MG63 (cell line): ENCODE data around the gene KRTAP1-5. TPM values are rescaled to one million over a fixed set of nuclear protein-coding genes. Genes with fewer than 3 reads are reported as not detected.
A peak's percentile ranks its signal among the peaks of the same experiment; 100 is the strongest.
"Not testable (repeated sequence)": the region's sequence is repeated elsewhere in the genome, so short reads cannot be mapped to it uniquely, and the experiment has no call there.

ENCODE experiments used
- DNase-seq: peaks from one replicate; pipeline ENCODE4 v3.0.0-alpha.2; 2020
- H3K27me3 ChIP-seq: fragments of 250-450 bp; sonication (Bioruptor Pico); 2 replicates; pipeline ENCODE4 v1.5.1; 2020; ENCODE audit warnings: mild to moderate bottlenecking, moderate library complexity
- H3K36me3 ChIP-seq: fragments of 250-450 bp; sonication (Bioruptor Pico); 2 replicates; pipeline ENCODE4 v1.5.1; 2020; ENCODE audit warnings: mild to moderate bottlenecking, moderate library complexity
- H3K4me3 ChIP-seq: fragments of 250-450 bp; sonication (Bioruptor Pico); 2 replicates; pipeline ENCODE4 v1.5.1; 2020; ENCODE audit warnings: mild to moderate bottlenecking, moderate library complexity
- H3K9me3 ChIP-seq: fragments of 250-450 bp; sonication (Bioruptor Pico); 2 replicates; pipeline ENCODE4 v1.5.1; 2020; ENCODE audit warnings: mild to moderate bottlenecking, moderate library complexity
- total RNA-seq: library from RNA; depleted of rRNA; stranded (reverse); fragments of >200 nt; shearing (Covaris generic); gene quantifications from 2 replicates; pipeline ENCODE4 v1.2.3, GENCODE V29; 2014; ENCODE audit warnings: low replicate concordance

KRTAP1-5 gene
- total RNA-seq, 1 experiment from 2014 or later: 1.2 TPM

GRCh38 chr17:41055130-41055529, 28.1 kb upstream of the KRTAP1-5 start, which contains the start of gene KRTAP2-2:
KRTAP2-2 (minus strand) TSS chr17:41055230; CDS start chr17:41055211, 19 bp downstream.
- H3K4me3 ChIP-seq, DNase-seq, H3K36me3 ChIP-seq, H3K27me3 ChIP-seq, H3K9me3 ChIP-seq: not testable (repeated sequence)

GRCh38 chr17:41054556-41054955, 27.5 kb upstream of the KRTAP1-5 start:
- H3K9me3 ChIP-seq, H3K27me3 ChIP-seq, H3K36me3 ChIP-seq, DNase-seq, H3K4me3 ChIP-seq: not testable (repeated sequence)

DNA sequence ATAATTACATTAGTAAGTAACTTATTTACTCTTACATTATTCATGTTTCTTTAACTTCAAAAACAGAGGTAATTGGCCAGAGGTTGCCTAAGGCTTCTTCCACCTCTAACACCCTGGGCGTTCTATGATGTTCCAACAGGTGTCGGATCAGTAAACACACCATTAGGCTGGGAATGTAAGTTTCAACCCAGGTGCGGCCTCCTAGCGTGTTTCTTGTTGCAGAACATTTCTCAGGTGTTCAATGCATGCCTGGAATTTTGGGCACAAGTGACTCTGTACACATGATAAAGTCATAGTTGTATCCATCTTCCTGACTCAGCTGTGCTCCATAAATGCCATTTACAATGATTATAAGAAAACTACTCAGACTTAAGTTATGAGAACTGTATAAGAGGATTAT, 27.0 kb upstream of the KRTAP1-5 start:
- Histone ChIP-seq H3K36me3 (no peaks in the 10 kb centered on the region), H3K9me3 (peaks cover 8% of the 10 kb centered on the region), H3K27me3 (no peaks in the 10 kb centered on the region), H3K4me3 (no peak overlapping the region)
- DNase-seq: no peak

DNA sequence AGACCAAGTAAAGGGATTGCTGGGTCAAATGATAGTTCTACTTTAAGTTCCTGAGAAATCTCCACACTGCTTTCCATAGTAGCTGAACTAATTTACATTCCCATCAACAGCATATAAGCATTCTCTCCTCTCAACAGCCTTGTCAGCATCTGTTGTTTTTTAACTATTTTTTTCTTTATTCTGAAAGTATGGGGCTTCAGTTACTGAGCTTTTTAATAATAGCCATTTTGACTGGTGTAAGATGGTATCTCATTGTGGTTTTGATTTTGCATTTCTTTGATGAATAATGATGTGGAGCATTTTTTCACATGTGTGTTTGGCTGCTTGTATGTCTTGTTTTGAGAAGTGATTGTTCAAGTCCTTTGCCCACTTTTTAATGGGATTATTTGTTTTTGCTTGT, 25.6 kb upstream of the KRTAP1-5 start:
- Histone ChIP-seq H3K4me3 (no peak overlapping the region), H3K9me3 (peaks cover 7% of the 10 kb centered on the region), H3K27me3 (no peaks in the 10 kb centered on the region), H3K36me3 (no peaks in the 10 kb centered on the region)
- DNase-seq: no peak

DNA sequence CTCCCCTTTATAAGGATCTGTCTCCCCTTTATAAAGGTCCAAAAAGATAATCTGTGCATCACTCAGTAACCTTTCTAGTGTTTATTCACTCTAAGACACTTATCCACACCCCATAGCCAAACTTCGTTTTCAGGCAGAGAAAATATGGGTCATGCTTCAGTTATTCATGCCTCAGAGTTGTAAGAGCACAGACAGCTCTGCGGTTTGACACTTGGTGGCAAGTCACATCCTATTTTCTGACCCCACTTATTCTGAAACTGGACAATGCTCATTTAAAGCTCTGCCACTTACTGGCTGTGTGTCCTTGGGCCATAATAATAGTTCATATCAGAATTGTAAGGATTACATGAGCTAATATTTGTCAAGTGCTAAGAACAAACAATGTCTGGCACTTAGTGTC, 22.1 kb upstream of the KRTAP1-5 start:
- H3K4me3 ChIP-seq: no peak overlapping the region
- peak; percentile 31 for DNase-seq
- H3K36me3 ChIP-seq: no peaks in the 10 kb centered on the region
- no peaks in the 10 kb centered on the region for H3K27me3 ChIP-seq
- H3K9me3 ChIP-seq: peaks cover 5% of the 10 kb centered on the region

DNA sequence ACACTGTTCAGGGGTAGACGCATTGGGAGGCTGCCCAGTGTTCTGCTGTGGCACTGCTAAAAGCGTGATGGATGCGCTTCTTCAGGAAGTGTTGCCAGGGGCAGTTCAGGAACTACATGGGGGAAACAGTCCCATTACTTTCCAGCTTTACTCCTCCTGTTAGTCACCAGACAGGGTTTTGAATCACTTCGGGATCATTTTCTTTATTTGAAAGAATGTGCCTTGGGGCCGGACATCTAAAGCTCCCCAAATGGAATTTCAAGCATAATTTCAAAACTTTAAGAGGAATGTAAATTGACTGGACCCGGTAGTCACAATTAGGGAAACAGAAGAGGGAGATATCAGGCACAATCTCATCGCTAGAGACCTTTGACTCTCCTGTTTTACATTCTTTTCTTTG, 21.4 kb upstream of the KRTAP1-5 start:
- peaks cover 8% of the 10 kb centered on the region for H3K9me3 ChIP-seq
- H3K36me3 ChIP-seq: no peaks in the 10 kb centered on the region
- no peaks in the 10 kb centered on the region for H3K27me3 ChIP-seq
- no peak overlapping the region for H3K4me3 ChIP-seq
- peak; percentile 36 for DNase-seq

GRCh38 chr17:41046735-41047465, 19.9 kb upstream of the KRTAP1-5 start, which contains the start of gene KRTAP2-1:
KRTAP2-1 (minus strand) TSS chr17:41047316; CDS start chr17:41047267, 49 bp downstream.
- H3K9me3 ChIP-seq: peaks cover 14% of the 10 kb centered on the region
- DNase-seq, H3K4me3 ChIP-seq, H3K27me3 ChIP-seq, H3K36me3 ChIP-seq: not testable (repeated sequence)

DNA sequence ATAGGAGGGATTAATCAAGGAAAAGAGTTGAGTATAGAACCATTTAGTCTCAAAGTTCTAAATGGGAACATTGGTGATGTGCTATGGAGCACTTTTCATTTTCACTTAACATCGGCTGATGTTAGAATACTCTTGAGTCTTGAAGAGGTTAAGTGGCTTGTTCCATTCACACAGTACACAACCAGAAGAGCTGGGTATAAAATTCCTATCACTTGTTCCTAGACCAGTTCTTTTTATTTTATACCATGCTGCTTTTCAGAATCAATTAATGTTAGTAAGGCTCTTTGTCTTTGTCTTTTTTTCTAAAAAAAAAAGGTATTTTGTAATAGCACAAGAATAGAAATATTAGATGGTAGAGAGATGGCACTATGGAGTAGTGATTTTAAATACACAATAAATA, 15.9 kb upstream of the KRTAP1-5 start:
- Histone ChIP-seq H3K4me3 (no peak overlapping the region), H3K36me3 (peaks cover 4% of the 10 kb centered on the region; the same call in 1 of the 2 replicates)
- DNase-seq: no peak

GRCh38 chr17:41040783-41041571, 14.0 kb upstream of the KRTAP1-5 start, which contains the start of gene KRTAP1-1:
KRTAP1-1 (minus strand) TSS chr17:41041450; CDS start chr17:41041397, 53 bp downstream.
- peak; percentile 88 for DNase-seq
- H3K9me3 ChIP-seq: peaks cover 14% of the 10 kb centered on the region
- not testable (repeated sequence) for H3K36me3 ChIP-seq, H3K4me3 ChIP-seq, H3K27me3 ChIP-seq

More for the DNA sequence above, 15.9 kb upstream of the KRTAP1-5 start:
- Histone ChIP-seq H3K9me3 (peaks cover 14% of the 10 kb centered on the region), H3K27me3 (no peaks in the 10 kb centered on the region)

- Histone ChIP-seq H3K27me3 (no peaks in the 10 kb centered on the region), H3K9me3 (peaks cover 3% of the 10 kb centered on the region), H3K4me3 (no peak overlapping the region), H3K36me3 (peaks cover under 1% of the 10 kb centered on the region; the same call in 1 of the 2 replicates)
- DNase-seq: no peak
These were observed 10.9 kb upstream of the KRTAP1-5 start for GRCh38 chr17:41037853-41038350.

GRCh38 chr17:41034346-41034935, 7.4 kb upstream of the KRTAP1-5 start, which contains the start of gene KRTAP1-3:
KRTAP1-3 (minus strand) TSS chr17:41034874; CDS start chr17:41034821, 53 bp downstream.
- not testable (repeated sequence) for H3K27me3 ChIP-seq, H3K36me3 ChIP-seq, H3K9me3 ChIP-seq, H3K4me3 ChIP-seq
- peak; percentile 97 for DNase-seq

DNA sequence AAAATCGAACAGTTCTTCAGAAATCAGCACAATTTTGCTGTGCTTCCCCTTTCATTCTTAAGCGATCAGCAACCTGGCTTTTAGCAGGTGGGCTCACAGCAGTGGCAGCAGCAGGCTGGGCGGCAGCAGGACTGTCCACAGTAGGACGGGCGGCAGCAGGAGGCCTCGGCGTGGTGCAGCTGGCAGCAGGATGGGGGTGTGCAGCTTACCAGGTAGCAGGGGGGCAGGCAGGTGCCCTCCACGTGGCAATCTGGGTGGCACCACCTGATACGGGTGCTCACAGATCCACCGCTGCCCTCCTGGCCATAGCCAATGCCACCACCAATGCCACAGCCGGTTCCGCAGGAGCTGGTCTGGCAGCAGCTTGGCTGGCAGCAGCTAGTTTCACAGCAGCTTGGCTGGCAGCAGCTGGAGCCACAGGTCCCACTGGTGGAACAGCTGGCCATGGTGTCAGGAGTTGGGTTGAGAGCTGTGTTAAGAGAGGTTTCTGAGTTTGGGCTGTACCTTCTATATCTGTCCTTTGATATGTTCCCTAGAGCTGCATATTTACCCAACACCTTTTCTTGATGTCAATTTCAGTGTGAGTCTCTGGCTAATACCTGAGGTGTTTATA, 2.7 kb upstream of the KRTAP1-5 start, which contains the start of gene KRTAP1-4:
Gene KRTAP1-4 (minus strand): TSS at position 563 of the 613 bp plus-strand sequence. CDS start 117 bp downstream, at position 446.
- Histone ChIP-seq H3K4me3 (no peak within 1 kb of the TSS), H3K27me3 (no peaks in the 10 kb centered on the region), H3K36me3 (no peaks in the 10 kb centered on the region), H3K9me3 (no peaks in the 10 kb centered on the region)
- DNase-seq: no peak

GRCh38 chr17:41024697-41025096, 2.3 kb downstream of the KRTAP1-5 start:
- Histone ChIP-seq H3K36me3 (no peaks in the 10 kb centered on the region), H3K27me3 (no peaks in the 10 kb centered on the region), H3K4me3 (no peak overlapping the region), H3K9me3 (peaks cover 3% of the 10 kb centered on the region; the same call in 1 of the 2 replicates)
- DNase-seq: no peak

- Histone ChIP-seq H3K27me3 (no peaks in the 10 kb centered on the region), H3K36me3 (no peaks in the 10 kb centered on the region), H3K9me3 (peaks cover 3% of the 10 kb centered on the region; the same call in 1 of the 2 replicates), H3K4me3 (no peak overlapping the region)
- no peak for DNase-seq
These were observed 6.7 kb downstream of the KRTAP1-5 start for GRCh38 chr17:41020336-41020735.

DNA sequence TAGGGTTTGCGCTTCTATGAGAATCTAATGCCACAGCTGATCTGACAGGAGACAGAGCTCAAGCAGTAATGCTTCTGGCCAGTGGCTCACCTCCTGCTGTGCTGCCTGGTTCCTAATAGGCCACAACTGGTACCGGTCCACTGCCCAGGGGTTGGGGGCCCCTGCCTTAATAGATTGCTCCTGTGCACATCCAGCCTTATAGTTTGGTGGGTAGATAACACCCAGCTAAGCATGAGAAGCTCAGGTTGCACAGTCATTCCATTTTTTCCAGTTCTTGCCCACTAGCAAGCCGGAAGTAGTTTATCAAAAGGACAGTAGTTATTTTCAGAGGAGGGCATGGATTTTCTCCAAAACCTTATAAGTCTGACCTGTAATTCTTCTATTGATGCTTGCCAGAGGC, 7.6 kb downstream of the KRTAP1-5 start:
- Histone ChIP-seq H3K4me3 (no peak overlapping the region), H3K36me3 (no peaks in the 10 kb centered on the region), H3K27me3 (no peaks in the 10 kb centered on the region), H3K9me3 (peaks cover 3% of the 10 kb centered on the region)
- no peak for DNase-seq

- Histone ChIP-seq H3K9me3 (peaks cover 3% of the 10 kb centered on the region), H3K4me3 (no peak overlapping the region), H3K27me3 (no peaks in the 10 kb centered on the region), H3K36me3 (no peaks in the 10 kb centered on the region)
- DNase-seq: no peak
These were observed 8.5 kb downstream of the KRTAP1-5 start for GRCh38 chr17:41018541-41018940.
